ENCODE data around the gene HTRA3. TPM values are rescaled to one million over a fixed set of nuclear protein-coding genes. Genes with fewer than 3 reads are reported as not detected.

HTRA3 gene
- total RNA-seq, 2 experiments from 2014 or later, result not detected

- POLR2A ChIA-PET, result no interaction called here
- Histone ChIP-seq H3K27me3 (ENCODE audit: control insufficient read depth in 1 of 2, insufficient read depth in 2 of 2, low read length in 2 of 2) (no peaks in the 10 kb centered on the region), H3K9me3 (ENCODE audit: control insufficient read depth in 1 of 2, insufficient read depth in 1 of 2, low read length in 2 of 2) (no peaks in the 10 kb centered on the region), H3K36me3 (ENCODE audit: insufficient read depth, low read length) (peaks cover 46% of the 10 kb centered on the region), H3K4me3 (ENCODE audit: low read length) (no peak overlapping the region), H3K4me1 (ENCODE audit: insufficient read depth, low read length) (peaks cover 29% of the 10 kb centered on the region), H3K27ac (ENCODE audit: low read depth in 1 of 2, low read length in 2 of 2) (no peak overlapping the region)
- peaks cover 2% of the 10 kb centered on the region for H3K9me3 Mint-ChIP-seq
- peaks cover 12% of the 10 kb centered on the region for H3K36me3 Mint-ChIP-seq (ENCODE audit: low read depth)
- DNase-seq (no peak), ATAC-seq (ENCODE audit: poor library complexity) (no peak)
- intact Hi-C loops (cut with DNase I, micrococcal nuclease), result no loop called here
- H3K4me1 Mint-ChIP-seq (ENCODE audit: low read depth), result peaks cover 21% of the 10 kb centered on the region
- no peak overlapping the region for H3K4me3 Mint-ChIP-seq
- CTCF ChIA-PET, result no interaction called here
- no peaks in the 10 kb centered on the region for H3K27me3 Mint-ChIP-seq
- TF ChIP-seq CTCF (IDR thresholded peaks at IDR 0.05), result no peak
- H3K27ac Mint-ChIP-seq, result no peak overlapping the region
Measured at GRCh38 chr4:8232748-8233147, 36.8 kb upstream of the HTRA3 start.

GRCh38 chr4:8233672-8234484 lies 35.7 kb upstream of the HTRA3 start:
- Mint-ChIP-seq H3K27ac (no peak overlapping the region), H3K36me3 (ENCODE audit: low read depth) (peaks cover 14% of the 10 kb centered on the region), H3K27me3 (no peaks in the 10 kb centered on the region), H3K9me3 (peaks cover 2% of the 10 kb centered on the region), H3K4me1 (ENCODE audit: low read depth) (peaks cover 15% of the 10 kb centered on the region), H3K4me3 (no peak overlapping the region)
- Histone ChIP-seq H3K27me3 (ENCODE audit: control insufficient read depth in 1 of 2, insufficient read depth in 2 of 2, low read length in 2 of 2) (no peaks in the 10 kb centered on the region), H3K4me3 (ENCODE audit: low read length) (no peak overlapping the region), H3K4me1 (ENCODE audit: insufficient read depth, low read length) (peaks cover 21% of the 10 kb centered on the region), H3K36me3 (ENCODE audit: insufficient read depth, low read length) (peaks cover 49% of the 10 kb centered on the region), H3K27ac (ENCODE audit: low read depth in 1 of 2, low read length in 2 of 2) (no peak overlapping the region), H3K9me3 (ENCODE audit: control insufficient read depth in 1 of 2, insufficient read depth in 1 of 2, low read length in 2 of 2) (no peaks in the 10 kb centered on the region)
- TF ChIP-seq CTCF (IDR thresholded peaks at IDR 0.05), result no peak
- no peak for DNase-seq
- CTCF ChIA-PET, result no interaction called here
- ATAC-seq (ENCODE audit: poor library complexity), result no peak
- intact Hi-C loops (cut with DNase I, micrococcal nuclease), result no loop called here
- POLR2A ChIA-PET, result no interaction called here

GRCh38 chr4:8234715-8235114 lies 34.8 kb upstream of the HTRA3 start:
- ATAC-seq (ENCODE audit: poor library complexity) (no peak), DNase-seq (no peak)
- ChIA-PET CTCF (no interaction called here), POLR2A (no interaction called here)
- no peaks in the 10 kb centered on the region for H3K9me3 ChIP-seq (ENCODE audit: control insufficient read depth in 1 of 2, insufficient read depth in 1 of 2, low read length in 2 of 2)
- H3K27me3 ChIP-seq (ENCODE audit: control insufficient read depth in 1 of 2, insufficient read depth in 2 of 2, low read length in 2 of 2), result no peaks in the 10 kb centered on the region
- no peak for TF ChIP-seq CTCF (IDR thresholded peaks at IDR 0.05)
- H3K27ac ChIP-seq (ENCODE audit: low read depth in 1 of 2, low read length in 2 of 2), result no peak overlapping the region
- H3K4me3 ChIP-seq (ENCODE audit: low read length), result no peak overlapping the region
- Mint-ChIP-seq H3K9me3 (peaks cover 2% of the 10 kb centered on the region), H3K36me3 (ENCODE audit: low read depth) (peaks cover 17% of the 10 kb centered on the region), H3K4me3 (no peak overlapping the region), H3K27me3 (no peaks in the 10 kb centered on the region), H3K27ac (no peak overlapping the region), H3K4me1 (ENCODE audit: low read depth) (peaks cover 8% of the 10 kb centered on the region)
- H3K4me1 ChIP-seq (ENCODE audit: insufficient read depth, low read length), result peaks cover 13% of the 10 kb centered on the region
- intact Hi-C loops (cut with DNase I, micrococcal nuclease), result no loop called here
- peaks cover 56% of the 10 kb centered on the region for H3K36me3 ChIP-seq (ENCODE audit: insufficient read depth, low read length)
